ENCODE data around the gene TCF15. TPM values are rescaled to one million over a fixed set of nuclear protein-coding genes. Genes with fewer than 3 reads are reported as not detected.

Gene TCF15
- total RNA-seq, 2 donors from 2014 or later = 0.41 TPM; not detected in 1

DNA sequence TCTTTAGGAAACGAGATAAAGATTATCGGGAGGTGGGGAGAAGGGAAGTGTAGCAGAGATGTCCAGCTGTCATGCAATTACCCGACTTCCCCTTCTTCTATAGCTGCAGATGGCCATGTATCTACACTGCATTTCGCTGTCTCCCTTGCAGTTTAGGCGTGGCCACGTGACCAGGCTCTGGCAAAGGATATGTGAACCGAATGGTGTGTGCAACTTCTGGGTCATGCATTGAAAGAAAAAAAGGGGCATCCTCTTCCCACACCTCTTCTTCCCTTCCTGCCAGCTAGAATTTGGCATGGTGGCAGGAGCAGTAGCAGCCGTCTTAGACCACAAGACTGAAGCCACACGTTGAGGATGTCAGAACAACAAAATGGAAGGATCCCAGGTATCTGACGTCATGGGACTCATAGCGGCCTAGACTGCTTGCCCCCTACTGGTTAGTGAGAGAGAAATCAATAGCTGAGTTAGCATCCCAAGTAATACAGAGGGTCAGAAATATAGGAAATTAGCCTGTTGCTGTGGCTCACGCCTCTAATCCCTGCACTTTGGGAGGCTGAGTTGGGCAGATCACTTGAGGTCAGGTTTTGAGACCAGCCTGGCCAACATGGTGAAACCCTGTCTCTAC, 32.8 kb downstream of the TCF15 start:
- Mint-ChIP-seq H3K9me3 (no peaks in the 10 kb centered on the region), H3K36me3 (no peaks in the 10 kb centered on the region), H3K27ac (no peak overlapping the region)
- ATAC-seq (no peak), DNase-seq (ENCODE audit: low spot score in 2 of 2) (no peak)

DNA sequence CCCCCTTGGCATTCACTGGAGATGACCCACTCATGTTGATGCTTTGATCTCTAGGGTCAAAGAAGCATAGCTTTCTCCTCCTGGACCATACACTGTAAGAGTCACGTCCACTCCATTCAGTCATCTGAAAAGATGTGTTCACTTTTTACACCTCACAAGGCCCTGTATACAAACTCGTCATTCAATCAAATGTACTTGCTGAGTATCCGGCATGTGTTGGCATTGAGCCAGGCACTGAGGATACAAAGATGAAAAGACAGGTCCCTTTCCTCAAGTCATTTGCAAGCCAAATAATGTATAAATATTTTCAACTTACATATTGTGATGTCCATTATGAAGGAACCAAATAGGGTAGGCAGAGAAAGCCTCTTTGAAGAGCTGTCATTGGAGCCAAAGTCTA, 34.0 kb downstream of the TCF15 start:
- H3K36me3 Mint-ChIP-seq = no peaks in the 10 kb centered on the region
- ATAC-seq (no peak), DNase-seq (ENCODE audit: low spot score in 2 of 2) (no peak)
- H3K27ac Mint-ChIP-seq = no peak overlapping the region
- H3K9me3 Mint-ChIP-seq = no peaks in the 10 kb centered on the region

DNA sequence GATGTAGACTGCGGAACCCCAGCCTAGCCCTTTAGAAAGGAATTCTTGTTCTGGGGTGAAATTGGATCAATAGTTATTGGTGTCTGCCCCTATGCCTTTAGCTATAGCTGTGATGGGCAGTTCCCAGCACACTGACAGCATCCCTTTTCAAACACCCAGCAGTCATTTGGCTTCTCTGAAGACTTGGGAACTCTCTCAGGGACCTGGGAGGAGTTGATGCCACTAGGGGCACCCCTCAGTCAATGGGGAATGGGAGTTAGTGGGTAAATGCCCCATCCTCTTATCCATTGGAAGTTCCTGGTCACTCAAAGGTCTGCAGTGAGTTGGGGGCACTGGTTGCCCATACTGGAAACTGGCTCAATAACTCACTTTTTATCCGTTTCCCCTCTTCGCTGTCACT, 34.9 kb downstream of the TCF15 start:
- no peak for DNase-seq (ENCODE audit: low spot score in 2 of 2)
- Mint-ChIP-seq H3K9me3 (no peaks in the 10 kb centered on the region), H3K27ac (no peak overlapping the region), H3K36me3 (no peaks in the 10 kb centered on the region)
- no peak for ATAC-seq

DNA sequence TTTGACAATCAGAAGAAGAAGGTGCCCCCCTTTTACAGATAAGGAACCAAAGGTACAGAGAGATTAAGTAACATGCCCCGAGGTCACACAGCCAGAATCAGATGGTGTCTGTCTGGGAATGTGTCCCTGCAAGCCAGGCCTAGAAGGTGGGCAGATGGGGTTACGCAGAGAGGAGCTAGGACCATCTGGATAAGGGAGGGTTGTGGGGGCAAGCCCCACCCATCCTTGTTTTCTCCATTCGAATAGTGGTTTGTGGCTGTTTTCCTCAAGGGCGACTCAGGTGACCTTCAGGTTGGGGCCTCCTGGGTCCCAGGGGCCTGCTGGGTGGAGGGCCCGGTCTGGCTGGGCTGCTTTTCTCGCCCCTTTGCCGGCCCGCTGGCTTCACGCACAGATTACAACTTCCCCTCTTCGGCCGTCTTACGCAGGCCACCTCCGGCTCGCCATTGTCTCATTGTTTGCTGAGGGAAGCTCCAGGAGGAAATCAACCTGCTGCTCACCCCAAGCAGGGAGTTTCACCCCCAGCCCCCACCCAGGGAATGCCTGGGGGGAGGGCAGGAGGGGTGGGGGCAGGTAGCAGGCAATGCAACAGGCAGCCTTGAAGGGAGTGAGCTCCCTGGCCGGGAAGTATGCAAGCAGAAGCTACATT, 35.7 kb downstream of the TCF15 start:
- ATAC-seq = no peak
- no peak for DNase-seq (ENCODE audit: low spot score in 2 of 2)
- H3K9me3 Mint-ChIP-seq = no peaks in the 10 kb centered on the region
- H3K27ac Mint-ChIP-seq = no peak overlapping the region
- no peaks in the 10 kb centered on the region for H3K36me3 Mint-ChIP-seq

DNA sequence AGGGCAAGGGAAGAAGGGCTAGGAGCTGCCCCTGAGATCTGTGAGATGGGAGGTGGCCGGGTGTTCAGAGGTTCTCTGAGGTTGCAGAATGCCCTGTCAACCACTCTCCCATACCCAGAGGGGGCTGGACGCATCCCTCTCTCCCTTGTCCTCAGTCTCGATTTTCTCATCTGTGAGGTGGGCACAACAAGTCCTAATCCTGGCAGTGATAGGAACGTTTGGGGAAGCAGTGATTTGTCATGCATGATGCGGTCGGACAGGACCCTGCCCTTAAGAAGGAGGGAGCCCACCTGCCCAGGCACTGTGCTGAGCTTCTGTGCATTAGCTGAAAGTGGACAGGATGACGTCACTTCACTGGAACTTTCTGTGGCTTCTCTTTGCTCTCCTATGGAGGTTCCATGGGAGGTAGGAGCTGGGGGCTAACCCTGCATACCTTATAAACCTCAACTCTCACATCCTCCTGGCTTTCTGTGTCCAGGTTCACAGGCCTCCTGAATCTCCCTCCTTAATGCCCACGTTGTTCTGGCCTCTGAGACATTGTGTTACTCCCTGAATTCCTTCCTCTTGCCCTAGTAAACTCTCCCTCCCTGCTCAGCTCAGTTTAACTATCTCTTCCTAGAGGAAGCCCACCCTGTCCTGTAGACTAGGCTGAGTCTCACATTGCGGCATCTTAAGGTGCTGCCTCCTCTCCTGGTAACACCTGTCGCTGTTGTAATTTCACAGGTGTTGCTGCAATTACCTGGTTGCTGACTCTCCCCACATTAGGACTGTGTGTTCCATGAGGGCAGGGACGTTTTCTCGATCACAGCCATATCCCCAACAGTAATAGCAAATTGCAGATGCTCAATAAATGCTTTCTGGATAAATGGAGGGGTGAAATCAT, 36.5 kb downstream of the TCF15 start:
- Mint-ChIP-seq H3K36me3 (no peaks in the 10 kb centered on the region), H3K9me3 (no peaks in the 10 kb centered on the region), H3K27ac (no peak overlapping the region)
- ATAC-seq (no peak), DNase-seq (ENCODE audit: low spot score in 2 of 2) (no peak)

DNA sequence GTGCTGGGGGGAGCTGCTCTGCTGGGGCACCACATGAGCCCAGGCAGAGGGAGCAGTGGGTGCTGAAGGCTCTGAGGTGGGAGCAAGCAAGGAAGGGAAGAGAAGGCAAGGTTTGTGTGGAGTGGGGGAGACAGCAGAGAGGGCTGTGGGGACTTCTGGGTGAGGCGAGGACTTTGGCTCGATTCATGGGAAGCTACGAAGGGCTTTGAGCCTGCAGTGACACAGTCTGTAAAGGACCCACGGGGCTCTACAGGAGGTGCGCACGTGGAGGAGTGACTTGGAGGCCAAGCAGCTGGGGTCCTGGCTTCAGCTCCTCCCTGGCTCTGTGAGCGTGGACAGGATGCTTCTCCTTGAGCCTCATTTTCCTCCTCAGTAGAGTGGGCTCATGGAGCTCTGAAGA, 37.4 kb downstream of the TCF15 start:
- Mint-ChIP-seq H3K9me3 (no peaks in the 10 kb centered on the region), H3K36me3 (no peaks in the 10 kb centered on the region), H3K27ac (no peak overlapping the region)
- ATAC-seq = no peak
- DNase-seq (ENCODE audit: low spot score in 2 of 2) = no peak

DNA sequence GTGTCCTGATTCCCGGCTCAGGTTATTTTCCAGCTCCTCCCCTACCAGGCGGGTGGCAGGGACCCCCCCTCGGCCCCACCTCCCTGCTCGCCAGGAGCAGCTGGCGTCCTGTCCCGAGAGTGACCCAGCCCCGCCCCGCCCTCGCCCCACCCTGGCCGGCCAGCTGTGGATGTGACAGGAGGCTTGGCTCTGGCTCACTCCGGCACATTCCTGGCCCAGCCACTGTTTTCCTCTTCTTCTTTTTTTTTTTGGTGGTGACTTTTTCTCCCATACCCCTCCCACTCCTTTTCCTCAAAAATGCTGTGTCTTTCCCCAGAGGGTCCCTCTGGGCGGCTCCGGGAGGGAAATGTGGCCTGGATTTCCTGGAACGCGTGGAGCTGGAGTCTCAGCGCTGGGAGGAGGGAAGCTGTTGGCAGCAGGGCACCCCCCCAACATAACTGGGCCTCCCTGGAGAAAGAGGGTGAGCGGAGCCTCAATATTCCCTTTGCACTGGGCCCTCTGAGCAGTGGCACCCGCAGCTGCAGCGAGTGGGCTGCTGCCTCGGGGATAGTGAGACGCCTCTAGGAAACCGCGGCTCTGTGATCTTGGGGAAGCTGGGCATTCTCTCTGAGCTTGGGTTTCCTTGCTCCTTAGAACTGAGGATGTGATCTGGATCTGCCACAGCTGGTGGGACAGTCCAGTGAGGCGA, 38.2 kb downstream of the TCF15 start:
- no peaks in the 10 kb centered on the region for H3K9me3 Mint-ChIP-seq
- no peaks in the 10 kb centered on the region for H3K36me3 Mint-ChIP-seq
- H3K27ac Mint-ChIP-seq = no peak overlapping the region
- no peak for ATAC-seq
- no peak for DNase-seq (ENCODE audit: low spot score in 2 of 2)

DNA sequence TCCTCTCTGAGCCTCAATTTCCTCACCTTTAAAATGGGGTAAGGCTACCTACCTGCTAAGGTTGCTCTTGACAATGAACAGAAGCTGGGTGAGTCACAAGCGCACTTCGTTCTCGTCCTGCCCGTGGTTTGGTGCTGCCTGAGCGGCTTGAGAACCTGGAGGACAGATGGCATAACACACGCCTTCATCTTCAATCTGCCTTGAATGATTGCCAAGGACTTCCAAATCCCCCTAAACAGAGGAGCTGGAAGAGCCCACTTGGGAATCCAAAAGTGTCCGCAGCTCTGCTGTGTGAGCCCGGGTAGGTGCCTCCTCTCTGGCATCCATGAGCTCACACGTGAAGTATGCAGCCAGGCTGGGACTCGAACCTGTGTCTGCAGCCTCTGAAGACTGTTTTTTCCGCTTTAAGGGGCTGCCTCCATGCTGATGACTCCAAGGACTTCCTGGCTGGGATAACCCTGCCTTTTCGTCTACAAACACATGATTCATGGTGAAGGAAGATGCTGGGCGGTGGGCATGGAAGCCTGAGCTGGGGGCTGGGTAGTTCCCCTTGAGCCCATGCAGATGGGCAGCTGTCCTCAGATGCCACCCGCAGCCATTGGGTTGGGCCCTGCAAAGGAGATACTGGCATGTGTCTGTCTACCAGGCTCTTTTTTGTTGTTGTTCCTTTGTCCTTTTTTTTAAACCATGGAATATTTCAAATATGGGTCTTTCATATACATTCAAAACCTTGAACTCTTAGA, 41.3 kb downstream of the TCF15 start:
- DNase-seq (ENCODE audit: low spot score in 2 of 2) (no peak), ATAC-seq (no peak)
- H3K27ac Mint-ChIP-seq = peak overlapping the region in 1 of 2 donors; percentile 11
- no peaks in the 10 kb centered on the region for H3K9me3 Mint-ChIP-seq
- no peaks in the 10 kb centered on the region for H3K36me3 Mint-ChIP-seq

DNA sequence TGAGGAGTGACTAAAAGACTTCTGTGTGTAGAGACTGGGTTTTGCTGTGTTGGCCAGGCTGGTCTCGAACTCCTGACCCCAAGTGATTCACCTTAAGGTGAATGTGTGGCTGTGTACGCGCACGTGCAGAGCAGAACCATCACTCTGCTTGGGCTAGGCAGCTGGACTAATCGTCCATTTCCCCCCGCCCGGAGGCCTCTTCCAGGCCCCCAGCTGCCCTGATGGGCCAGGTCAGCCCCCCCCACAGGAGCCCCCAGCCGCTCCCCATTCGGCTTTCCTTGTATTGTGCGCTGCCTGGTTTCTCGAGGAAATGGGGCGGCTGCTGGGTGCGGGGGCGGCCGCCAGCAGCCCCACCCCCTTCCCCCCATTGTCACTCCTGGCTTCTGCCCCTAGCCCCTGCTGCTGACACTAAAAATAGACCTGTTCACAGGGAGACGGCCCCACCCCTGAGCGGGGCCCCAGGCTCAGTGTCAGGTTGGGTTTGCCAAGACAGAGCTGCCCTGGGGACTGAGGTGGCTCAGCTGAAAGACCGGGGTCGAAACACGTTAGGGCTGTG, 41.9 kb downstream of the TCF15 start:
- no peak overlapping the region for H3K27ac Mint-ChIP-seq
- DNase-seq (ENCODE audit: low spot score in 2 of 2) (no peak), ATAC-seq (no peak)
- H3K9me3 Mint-ChIP-seq = no peaks in the 10 kb centered on the region
- no peaks in the 10 kb centered on the region for H3K36me3 Mint-ChIP-seq

DNA sequence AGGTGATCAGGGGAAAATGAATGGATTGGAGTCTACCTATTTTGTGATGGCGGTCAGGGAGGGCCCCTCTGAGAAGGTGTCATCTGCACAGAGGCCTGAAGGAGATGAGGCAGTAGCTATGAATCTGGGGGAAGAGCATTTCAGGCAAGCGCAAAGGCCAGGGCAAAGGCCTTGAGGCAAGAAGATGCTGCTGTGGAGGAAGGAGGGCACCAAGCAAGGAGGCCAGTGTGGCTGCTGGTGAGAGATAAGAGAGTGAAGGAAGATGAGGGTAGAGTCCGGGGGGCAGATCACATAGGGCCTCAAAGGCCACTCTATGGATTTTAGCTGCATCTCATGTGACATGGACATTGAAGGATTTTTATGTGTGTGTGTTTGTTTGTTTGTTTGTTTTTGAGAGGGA, 45.9 kb downstream of the TCF15 start:
- no peak for ATAC-seq
- H3K9me3 Mint-ChIP-seq = no peaks in the 10 kb centered on the region
- no peak overlapping the region for H3K27ac Mint-ChIP-seq
- no peak for DNase-seq (ENCODE audit: low spot score in 2 of 2)
- H3K36me3 Mint-ChIP-seq = no peaks in the 10 kb centered on the region

DNA sequence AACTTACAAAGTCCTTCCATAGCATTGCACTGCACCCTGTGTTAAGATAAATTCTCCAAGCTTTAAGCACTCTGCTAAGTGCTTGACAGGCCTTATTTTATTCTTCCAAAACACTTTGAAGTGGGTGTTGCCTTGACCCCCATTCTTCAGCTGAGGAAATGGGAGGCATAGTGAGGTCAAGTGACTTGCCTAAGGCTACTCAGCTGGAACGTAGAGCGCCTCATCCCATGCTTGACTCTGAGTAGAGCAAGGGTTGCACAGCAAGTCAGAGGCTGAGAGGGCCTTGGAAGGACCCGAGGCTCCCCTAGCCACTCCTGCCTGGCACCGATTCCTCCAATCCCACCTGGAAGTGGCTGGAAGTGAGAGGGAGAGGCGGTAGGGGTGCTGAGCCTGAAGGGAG, 46.9 kb downstream of the TCF15 start:
- Mint-ChIP-seq H3K36me3 (no peaks in the 10 kb centered on the region), H3K9me3 (no peaks in the 10 kb centered on the region), H3K27ac (no peak overlapping the region)
- no peak for ATAC-seq
- DNase-seq (ENCODE audit: low spot score in 2 of 2) = no peak

DNA sequence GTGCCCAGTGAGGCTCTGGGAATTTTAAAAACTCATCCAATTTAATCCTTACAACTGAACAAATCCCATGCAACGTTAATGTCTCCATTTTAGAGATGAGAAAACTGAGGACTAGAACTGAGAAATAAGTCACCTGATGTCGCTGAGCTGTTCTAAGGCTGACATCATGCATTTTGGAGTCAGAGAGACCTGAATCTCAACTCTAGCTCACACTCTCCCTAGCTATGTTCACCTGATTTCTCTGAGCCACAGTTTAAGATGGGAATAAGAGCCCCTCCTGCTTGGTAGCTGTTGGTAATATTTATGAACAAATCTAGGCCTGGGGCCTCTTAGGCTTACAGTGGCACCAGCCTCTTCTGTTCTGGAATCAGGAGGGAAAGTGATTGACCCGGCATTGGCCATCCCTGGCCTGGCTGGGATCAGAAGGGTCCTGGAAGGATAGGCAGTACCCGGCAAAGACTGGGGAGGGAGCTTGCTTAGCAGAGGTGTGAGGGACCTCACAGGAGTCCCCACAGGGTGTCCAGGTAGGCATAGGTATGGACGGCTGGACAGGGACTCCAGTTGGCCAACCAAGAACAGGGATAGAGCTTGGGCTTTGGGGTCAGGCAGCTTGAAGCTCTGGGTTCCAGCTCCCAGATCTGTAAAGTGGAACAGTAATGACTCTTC, 47.7 kb downstream of the TCF15 start:
- no peak overlapping the region for H3K27ac Mint-ChIP-seq
- no peaks in the 10 kb centered on the region for H3K9me3 Mint-ChIP-seq
- ATAC-seq (no peak), DNase-seq (ENCODE audit: low spot score in 2 of 2) (no peak)
- H3K36me3 Mint-ChIP-seq = no peaks in the 10 kb centered on the region

DNA sequence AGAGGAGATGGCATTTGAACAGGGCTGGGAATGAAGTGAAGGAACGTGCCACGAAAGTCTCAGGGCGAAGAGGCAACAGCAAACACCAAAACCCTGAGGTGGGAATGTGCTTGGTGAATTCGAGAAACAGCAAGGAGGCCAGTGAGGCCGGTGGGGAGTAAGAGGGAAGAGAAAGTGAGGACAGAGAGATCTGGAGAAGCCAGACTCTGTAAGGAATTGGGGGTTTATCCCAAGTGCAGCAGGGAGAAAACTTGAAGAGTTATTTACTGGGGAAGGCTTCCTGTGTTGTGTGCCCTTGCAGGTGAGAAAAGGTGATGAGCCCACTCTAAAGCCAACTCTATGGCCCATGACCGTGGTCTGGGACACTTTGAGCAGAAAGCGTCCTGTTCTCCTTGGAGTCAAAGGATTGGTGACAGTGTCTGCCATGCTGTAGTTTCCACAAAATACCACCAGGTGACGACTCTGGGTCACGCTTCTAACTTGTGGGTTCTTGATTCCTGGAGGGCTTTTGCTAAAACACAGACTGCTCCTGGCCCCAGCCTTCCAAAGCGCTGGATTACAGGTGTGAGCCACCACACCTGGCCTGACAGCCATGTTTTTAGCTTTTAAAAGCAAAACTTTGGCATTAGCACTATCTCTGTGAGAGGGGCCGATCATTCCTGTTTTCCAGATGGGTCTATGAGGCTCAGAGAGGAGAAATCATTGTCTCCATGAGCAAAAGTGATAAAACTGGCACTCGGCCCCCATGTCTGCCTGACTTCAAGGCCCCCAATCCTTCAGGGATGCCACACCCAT, 48.5 kb downstream of the TCF15 start:
- DNase-seq (ENCODE audit: low spot score in 2 of 2) (peak in 1 of 2 donors; percentile 57), ATAC-seq (peak; percentile 56 to 77)
- Mint-ChIP-seq H3K9me3 (no peaks in the 10 kb centered on the region), H3K27ac (no peak overlapping the region), H3K36me3 (no peaks in the 10 kb centered on the region)

DNA sequence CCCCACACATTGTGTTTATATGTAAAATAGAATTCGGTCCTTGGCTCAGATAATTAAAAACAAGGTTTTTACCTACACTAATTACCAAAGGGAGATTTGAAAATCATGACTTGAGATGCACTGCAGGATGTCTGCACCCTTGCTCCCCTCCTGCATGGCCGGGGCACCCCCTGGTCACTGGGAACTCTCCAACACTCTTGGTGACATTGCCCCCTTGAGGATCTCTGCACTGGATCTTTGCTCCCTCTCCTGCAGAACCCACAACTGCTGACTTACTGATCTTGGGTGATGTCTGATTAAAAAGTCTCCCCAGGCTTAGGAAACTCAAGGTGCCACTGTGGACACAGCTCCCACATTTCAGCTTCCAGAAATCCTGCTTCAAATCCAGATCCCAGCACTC, 49.4 kb downstream of the TCF15 start:
- DNase-seq (ENCODE audit: low spot score in 2 of 2) (no peak), ATAC-seq (no peak)
- Mint-ChIP-seq H3K27ac (no peak overlapping the region), H3K9me3 (no peaks in the 10 kb centered on the region), H3K36me3 (no peaks in the 10 kb centered on the region)

DNA sequence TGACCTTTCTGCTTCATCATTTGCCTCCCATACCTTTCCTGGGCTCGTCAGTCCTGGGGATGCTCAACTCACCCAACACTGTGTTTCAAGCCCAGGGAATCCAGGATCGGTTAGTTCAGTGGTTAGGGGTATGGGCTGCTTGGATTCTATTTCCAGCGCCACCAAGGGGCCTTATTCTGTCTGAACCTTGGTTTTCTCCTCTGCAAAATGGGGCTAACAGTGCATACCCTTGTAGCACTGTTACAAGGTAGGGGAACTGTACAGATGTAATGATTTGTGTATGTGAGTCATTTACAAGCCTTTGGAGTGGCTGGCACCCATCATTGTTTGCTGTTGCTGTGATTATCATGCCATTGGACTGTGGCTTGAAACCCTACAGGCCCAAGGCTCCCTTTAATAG, 52.0 kb downstream of the TCF15 start:
- ATAC-seq (no peak), DNase-seq (ENCODE audit: low spot score in 2 of 2) (no peak)
- H3K36me3 Mint-ChIP-seq = no peaks in the 10 kb centered on the region
- H3K27ac Mint-ChIP-seq = no peak overlapping the region
- no peaks in the 10 kb centered on the region for H3K9me3 Mint-ChIP-seq
